GM12801 (cell line): ENCODE results near the gene MMP20.

Experiments used
- TF ChIP-seq, protein P1 (sequence below): IDR thresholded peaks from one replicate; pipeline ENCODE4 v1.5.1; 2011; ENCODE audit warnings: control low read depth; ENCODE audit not compliant: insufficient read length; ENCODE audit errors: extremely low read depth

MMP20 gene

DNA sequence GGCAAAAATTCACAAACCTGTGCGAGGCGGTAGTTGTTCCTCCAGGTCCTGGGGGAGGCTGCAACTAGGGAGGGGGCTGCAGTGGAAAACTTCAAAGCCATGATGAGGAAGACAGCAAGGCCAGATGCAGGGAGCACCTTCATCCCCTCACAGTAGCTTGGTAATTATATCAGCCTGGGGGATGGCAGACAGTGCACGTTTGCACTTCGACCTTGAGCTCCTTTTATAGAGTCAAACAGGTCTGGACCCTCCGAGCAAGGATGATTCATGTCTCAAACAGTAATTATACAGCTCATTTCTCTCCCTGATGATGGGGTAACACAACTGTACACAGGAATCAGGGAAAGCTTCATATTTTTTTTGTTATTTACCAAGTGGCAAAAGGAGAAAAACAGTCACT is at the start of gene MMP20:
MMP20 (minus strand) TSS at position 156 of the 400 bp plus-strand sequence; CDS start at position 143, 13 bp downstream.
- TF ChIP-seq, protein P1, sequence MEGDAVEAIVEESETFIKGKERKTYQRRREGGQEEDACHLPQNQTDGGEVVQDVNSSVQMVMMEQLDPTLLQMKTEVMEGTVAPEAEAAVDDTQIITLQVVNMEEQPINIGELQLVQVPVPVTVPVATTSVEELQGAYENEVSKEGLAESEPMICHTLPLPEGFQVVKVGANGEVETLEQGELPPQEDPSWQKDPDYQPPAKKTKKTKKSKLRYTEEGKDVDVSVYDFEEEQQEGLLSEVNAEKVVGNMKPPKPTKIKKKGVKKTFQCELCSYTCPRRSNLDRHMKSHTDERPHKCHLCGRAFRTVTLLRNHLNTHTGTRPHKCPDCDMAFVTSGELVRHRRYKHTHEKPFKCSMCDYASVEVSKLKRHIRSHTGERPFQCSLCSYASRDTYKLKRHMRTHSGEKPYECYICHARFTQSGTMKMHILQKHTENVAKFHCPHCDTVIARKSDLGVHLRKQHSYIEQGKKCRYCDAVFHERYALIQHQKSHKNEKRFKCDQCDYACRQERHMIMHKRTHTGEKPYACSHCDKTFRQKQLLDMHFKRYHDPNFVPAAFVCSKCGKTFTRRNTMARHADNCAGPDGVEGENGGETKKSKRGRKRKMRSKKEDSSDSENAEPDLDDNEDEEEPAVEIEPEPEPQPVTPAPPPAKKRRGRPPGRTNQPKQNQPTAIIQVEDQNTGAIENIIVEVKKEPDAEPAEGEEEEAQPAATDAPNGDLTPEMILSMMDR = no peak

DNA sequence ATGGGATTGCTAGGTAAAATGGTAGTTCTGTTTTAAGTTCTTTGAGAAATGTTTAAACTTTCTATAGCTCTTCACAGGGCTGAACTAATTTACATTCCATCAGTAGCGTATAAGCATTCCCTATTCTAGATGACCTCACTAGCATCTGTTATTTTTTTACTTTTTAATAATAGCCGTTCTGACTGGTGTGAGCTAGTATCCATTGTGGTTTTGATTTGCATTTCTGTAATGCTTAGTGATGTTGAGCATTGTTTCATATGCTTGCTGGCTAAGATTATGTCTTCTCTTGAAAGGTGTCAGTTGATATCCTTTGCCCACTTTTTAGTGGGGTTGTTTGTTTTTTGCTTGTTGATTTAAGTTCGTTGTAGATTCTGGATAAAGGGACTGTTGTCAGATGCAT is 44.5 kb upstream of the MMP20 start:
- TF ChIP-seq, protein P1 = no peak

GRCh38 chr11:102666331-102666957 is 41.3 kb upstream of the MMP20 start:
- TF ChIP-seq, protein P1 = no peak

- TF ChIP-seq, protein P1 = no peak
These were observed 39.0 kb upstream of the MMP20 start for GRCh38 chr11:102664001-102664752.

GRCh38 chr11:102662607-102663006 is 37.5 kb upstream of the MMP20 start:
- TF ChIP-seq, protein P1 = no peak

- TF ChIP-seq, protein P1 = no peak
These were observed 35.9 kb upstream of the MMP20 start for GRCh38 chr11:102661040-102661439.

DNA sequence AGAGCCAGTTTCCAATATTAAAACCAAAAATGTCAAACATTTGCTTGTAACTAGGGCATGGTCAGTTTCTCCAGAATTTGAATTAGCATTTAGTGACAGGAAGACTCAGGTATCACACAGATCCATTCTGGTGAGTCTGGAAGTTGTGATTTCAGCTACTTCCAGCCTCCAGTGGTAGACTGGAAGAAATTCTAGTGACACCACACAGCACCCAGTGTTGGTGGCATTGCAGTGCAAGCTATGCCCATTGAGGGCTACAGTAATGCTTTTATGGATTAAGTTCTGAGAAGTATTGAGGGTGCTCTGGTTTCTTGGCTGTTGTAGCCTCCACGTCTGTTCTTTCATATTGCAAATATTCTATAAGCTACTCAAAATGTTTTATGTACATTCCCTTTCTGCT is 31.4 kb upstream of the MMP20 start:
- TF ChIP-seq, protein P1 = no peak
